Panc1 (cell line): ENCODE data around the gene ABCB4. TPM values are rescaled to one million over a fixed set of nuclear protein-coding genes. Genes with fewer than 3 reads are reported as not detected.

ENCODE experiments used
- ATAC-seq: fragments of 200-7000 bp; cut with Tn5 transposase; 2 replicates; pipeline ENCODE4 v1.9.1; 2020; ENCODE audit warnings: mild to moderate bottlenecking, moderate library complexity
- BruUV-seq: library from RNA; stranded (reverse); fragments of 400-500 nt; replicated peaks from 2 replicates; lab custom pipeline; 2021; lab: Mats Ljungman, UMichigan
- CTCF ChIA-PET: fragments of 300-600 bp; sonication (Branson Sonifier 250); formaldehyde crosslinking; loops from one replicate; lab custom pipeline; 2022; ENCODE audit warnings: antibody characterized with exemption; lab: Charles Lee
- POLR2A ChIA-PET: fragments of 300-600 bp; sonication (Branson Sonifier 250); formaldehyde crosslinking; loops from one replicate; lab custom pipeline; 2022; ENCODE audit warnings: antibody characterized with exemption; lab: Charles Lee
- DNase-seq: peaks from one replicate; pipeline ENCODE4 v3.0.0-alpha.2; 2010; ENCODE audit warnings: low read depth, low spot score
- H3K27ac ChIP-seq: 2 replicates; pipeline ENCODE4 v1.5.1; 2011; ENCODE audit warnings: mild to moderate bottlenecking, low read length, inconsistent platforms
- H3K27me3 ChIP-seq: fragments of 200-500 bp; sonication (Bioruptor generic); 2 replicates; pipeline ENCODE4 v1.6.0; 2014; ENCODE audit warnings: low read length, inconsistent platforms; ENCODE audit not compliant: control insufficient read depth, insufficient read depth
- H3K36me3 ChIP-seq: fragments of 200-500 bp; sonication (Bioruptor generic); 2 replicates; pipeline ENCODE4 v1.5.1; 2014; ENCODE audit warnings: inconsistent platforms, mild to moderate bottlenecking, low read length, moderate library complexity; ENCODE audit not compliant: control insufficient read depth, insufficient read depth
- H3K4me1 ChIP-seq: 2 replicates; pipeline ENCODE4 v1.5.1; 2011; ENCODE audit warnings: inconsistent platforms, mild to moderate bottlenecking, low read length, moderate library complexity; ENCODE audit not compliant: control insufficient read depth, insufficient read depth
- H3K4me3 ChIP-seq, 2 experiments: 2 replicates each; pipeline ENCODE4 v1.5.1; 2011 to 2012; ENCODE audit warnings: low read depth in 2 of 2, low read length in 2 of 2, mild to moderate bottlenecking in 2 of 2, inconsistent platforms in 1 of 2, moderate library complexity in 1 of 2
- H3K9me3 ChIP-seq: fragments of 200-500 bp; sonication (Bioruptor generic); 2 replicates; pipeline ENCODE4 v1.5.1; 2014; ENCODE audit warnings: low read depth, mild to moderate bottlenecking, inconsistent platforms, low read length, moderate library complexity; ENCODE audit not compliant: control insufficient read depth, insufficient read depth
- POLR2AphosphoS5 ChIP-seq: IDR thresholded peaks from 2 replicates; pipeline ENCODE4 v1.6.1; 2012; ENCODE audit warnings: mild to moderate bottlenecking, low read depth, low read length, moderate library complexity
- SIN3A ChIP-seq: IDR thresholded peaks from 2 replicates; pipeline ENCODE4 v1.6.1; 2012; ENCODE audit warnings: low read depth, mild to moderate bottlenecking, low read length, moderate library complexity, borderline replicate concordance; ENCODE audit not compliant: insufficient read depth
- TCF7L2 ChIP-seq: IDR thresholded peaks from 2 replicates; pipeline ENCODE4 v1.6.1; 2011; ENCODE audit warnings: mild to moderate bottlenecking, low read depth, low read length, inconsistent platforms
- in situ Hi-C: cut with HindIII; loops from 2 replicates; pipeline ENCODE4 v1.10.0; 2016; ENCODE audit warnings: low sequenced_read_pairs, low pct_unique_long_range_greater_than_20kb
- intact Hi-C: fragments of 100-400 bp; cut with micrococcal nuclease; formaldehyde crosslinking; loops from one replicate; pipeline ENCODE4 v1.10.0; 2022; ENCODE audit not compliant: unreplicated experiment
- total RNA-seq: library from RNA; stranded (reverse); gene quantifications from one replicate; pipeline ENCODE4 v1.2.1, GENCODE V29; 2021; ENCODE audit not compliant: unreplicated experiment
- TF ChIP-seq, protein P1 (sequence below): fragments of 450-650 bp; IDR thresholded peaks from 2 replicates; pipeline ENCODE4 v1.5.1; 2017; ENCODE audit warnings: mild to moderate bottlenecking
- TF ChIP-seq, protein P2 (sequence below), 2 experiments: IDR thresholded peaks; 2 replicates each; pipeline ENCODE4 v1.6.1; 2011 to 2012; ENCODE audit warnings: low read depth in 2 of 2, control low read depth in 1 of 2, low read length in 1 of 2, mild to moderate bottlenecking in 1 of 2, moderate library complexity in 1 of 2; ENCODE audit not compliant: insufficient read depth in 1 of 2

Gene ABCB4
- total RNA-seq, 1 experiment from 2014 or later: 0.18 TPM

DNA sequence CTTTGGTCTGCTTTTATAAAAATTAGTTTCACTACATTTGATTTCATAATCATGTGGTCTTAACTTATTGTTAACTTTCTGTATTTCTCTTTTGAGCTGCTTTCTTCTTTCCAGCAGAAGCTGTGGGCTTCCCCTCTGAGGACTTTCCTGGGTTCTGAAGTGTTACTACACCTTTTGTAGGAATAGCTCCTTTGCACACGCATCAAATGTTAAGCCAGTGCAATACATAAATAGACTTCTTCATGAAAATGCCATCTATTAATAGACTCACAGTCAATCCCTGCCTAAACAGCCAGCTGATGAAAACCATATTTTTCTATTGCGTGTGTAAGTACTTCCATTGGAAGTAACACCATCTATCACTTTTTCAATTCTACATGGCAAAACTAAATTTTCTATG lies 1.5 kb downstream of the ABCB4 start:
- POLR2A ChIA-PET: no interaction called here
- no peak overlapping the region for H3K4me3 ChIP-seq
- in situ Hi-C loops: no loop called here
- DNase-seq (no peak), ATAC-seq (no peak)
- intact Hi-C loops: no loop called here
- H3K4me1 ChIP-seq: no peaks in the 10 kb centered on the region
- CTCF ChIA-PET: no interaction called here
- no peak overlapping the region for H3K27ac ChIP-seq
- no TSS peak for BruUV-seq
- TF ChIP-seq POLR2AphosphoS5 (no peak), SIN3A (no peak), TCF7L2 (no peak)
- TF ChIP-seq, protein P1, sequence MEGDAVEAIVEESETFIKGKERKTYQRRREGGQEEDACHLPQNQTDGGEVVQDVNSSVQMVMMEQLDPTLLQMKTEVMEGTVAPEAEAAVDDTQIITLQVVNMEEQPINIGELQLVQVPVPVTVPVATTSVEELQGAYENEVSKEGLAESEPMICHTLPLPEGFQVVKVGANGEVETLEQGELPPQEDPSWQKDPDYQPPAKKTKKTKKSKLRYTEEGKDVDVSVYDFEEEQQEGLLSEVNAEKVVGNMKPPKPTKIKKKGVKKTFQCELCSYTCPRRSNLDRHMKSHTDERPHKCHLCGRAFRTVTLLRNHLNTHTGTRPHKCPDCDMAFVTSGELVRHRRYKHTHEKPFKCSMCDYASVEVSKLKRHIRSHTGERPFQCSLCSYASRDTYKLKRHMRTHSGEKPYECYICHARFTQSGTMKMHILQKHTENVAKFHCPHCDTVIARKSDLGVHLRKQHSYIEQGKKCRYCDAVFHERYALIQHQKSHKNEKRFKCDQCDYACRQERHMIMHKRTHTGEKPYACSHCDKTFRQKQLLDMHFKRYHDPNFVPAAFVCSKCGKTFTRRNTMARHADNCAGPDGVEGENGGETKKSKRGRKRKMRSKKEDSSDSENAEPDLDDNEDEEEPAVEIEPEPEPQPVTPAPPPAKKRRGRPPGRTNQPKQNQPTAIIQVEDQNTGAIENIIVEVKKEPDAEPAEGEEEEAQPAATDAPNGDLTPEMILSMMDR: no peak
- TF ChIP-seq, protein P2, sequence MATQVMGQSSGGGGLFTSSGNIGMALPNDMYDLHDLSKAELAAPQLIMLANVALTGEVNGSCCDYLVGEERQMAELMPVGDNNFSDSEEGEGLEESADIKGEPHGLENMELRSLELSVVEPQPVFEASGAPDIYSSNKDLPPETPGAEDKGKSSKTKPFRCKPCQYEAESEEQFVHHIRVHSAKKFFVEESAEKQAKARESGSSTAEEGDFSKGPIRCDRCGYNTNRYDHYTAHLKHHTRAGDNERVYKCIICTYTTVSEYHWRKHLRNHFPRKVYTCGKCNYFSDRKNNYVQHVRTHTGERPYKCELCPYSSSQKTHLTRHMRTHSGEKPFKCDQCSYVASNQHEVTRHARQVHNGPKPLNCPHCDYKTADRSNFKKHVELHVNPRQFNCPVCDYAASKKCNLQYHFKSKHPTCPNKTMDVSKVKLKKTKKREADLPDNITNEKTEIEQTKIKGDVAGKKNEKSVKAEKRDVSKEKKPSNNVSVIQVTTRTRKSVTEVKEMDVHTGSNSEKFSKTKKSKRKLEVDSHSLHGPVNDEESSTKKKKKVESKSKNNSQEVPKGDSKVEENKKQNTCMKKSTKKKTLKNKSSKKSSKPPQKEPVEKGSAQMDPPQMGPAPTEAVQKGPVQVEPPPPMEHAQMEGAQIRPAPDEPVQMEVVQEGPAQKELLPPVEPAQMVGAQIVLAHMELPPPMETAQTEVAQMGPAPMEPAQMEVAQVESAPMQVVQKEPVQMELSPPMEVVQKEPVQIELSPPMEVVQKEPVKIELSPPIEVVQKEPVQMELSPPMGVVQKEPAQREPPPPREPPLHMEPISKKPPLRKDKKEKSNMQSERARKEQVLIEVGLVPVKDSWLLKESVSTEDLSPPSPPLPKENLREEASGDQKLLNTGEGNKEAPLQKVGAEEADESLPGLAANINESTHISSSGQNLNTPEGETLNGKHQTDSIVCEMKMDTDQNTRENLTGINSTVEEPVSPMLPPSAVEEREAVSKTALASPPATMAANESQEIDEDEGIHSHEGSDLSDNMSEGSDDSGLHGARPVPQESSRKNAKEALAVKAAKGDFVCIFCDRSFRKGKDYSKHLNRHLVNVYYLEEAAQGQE (IDR thresholded peaks at IDR 0.05; ENCODE audit: insufficient read depth in 1 of 2, low read depth in 2 of 2, low read length in 1 of 2): no peak
- peaks cover 28% of the 10 kb centered on the region for H3K27me3 ChIP-seq
- no peaks in the 10 kb centered on the region for H3K36me3 ChIP-seq
- no peaks in the 10 kb centered on the region for H3K9me3 ChIP-seq

DNA sequence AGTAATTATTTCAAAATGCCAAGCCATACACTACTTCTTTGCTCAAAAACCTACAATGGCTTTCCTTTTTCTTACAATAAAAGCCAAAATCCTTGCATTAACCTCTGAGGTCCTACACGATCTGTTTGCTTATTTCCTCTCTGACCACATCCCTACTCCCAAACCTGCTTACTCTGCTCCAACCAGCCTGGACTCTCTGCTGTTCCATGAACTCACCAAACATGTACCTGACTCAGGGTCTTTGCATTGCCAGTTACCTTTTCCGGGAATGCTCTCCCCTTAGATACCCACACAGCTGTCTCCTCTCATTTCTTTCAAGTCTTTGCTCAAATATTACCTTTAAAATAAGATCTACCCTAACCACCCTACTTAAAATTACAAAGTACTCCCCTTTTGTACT lies 2.3 kb downstream of the ABCB4 start:
- no TSS peak for BruUV-seq
- in situ Hi-C loops (no loop called here), intact Hi-C loops (no loop called here)
- ChIA-PET CTCF (no interaction called here), POLR2A (no interaction called here)
- peaks cover 28% of the 10 kb centered on the region for H3K27me3 ChIP-seq
- no peak overlapping the region for H3K27ac ChIP-seq
- no peaks in the 10 kb centered on the region for H3K4me1 ChIP-seq
- no peaks in the 10 kb centered on the region for H3K36me3 ChIP-seq
- H3K9me3 ChIP-seq: no peaks in the 10 kb centered on the region
- peak; percentile 58; the same call in 1 of the 2 replicates for ATAC-seq
- no peak for DNase-seq
- no peak overlapping the region for H3K4me3 ChIP-seq
- no peak for TF ChIP-seq POLR2AphosphoS5
- TF ChIP-seq SIN3A: no peak
- TF ChIP-seq, protein P1: no peak

DNA sequence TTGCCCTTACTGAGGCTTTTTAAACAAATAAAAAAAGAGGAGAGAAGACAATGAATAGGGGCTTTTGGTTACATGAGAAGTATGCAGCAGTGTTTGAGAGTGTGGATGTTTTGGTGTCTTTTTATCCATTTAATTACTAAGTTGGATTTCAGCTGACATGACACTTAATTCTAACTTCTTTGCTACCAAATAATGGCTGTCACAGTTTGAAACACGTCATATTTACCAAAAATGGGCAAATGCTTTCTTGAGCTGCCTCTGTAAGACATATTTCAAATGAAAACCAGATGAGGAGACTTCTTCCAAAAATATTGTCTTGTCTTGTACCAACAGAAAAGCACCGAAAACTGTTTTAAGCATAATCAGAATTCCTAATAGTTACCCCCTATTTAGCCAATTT lies 4.0 kb downstream of the ABCB4 start:
- intact Hi-C loops: no loop called here
- in situ Hi-C loops: no loop called here
- ATAC-seq (no peak), DNase-seq (no peak)
- Histone ChIP-seq H3K36me3 (no peaks in the 10 kb centered on the region), H3K4me3 (no peak overlapping the region), H3K9me3 (no peaks in the 10 kb centered on the region), H3K27me3 (peaks cover 16% of the 10 kb centered on the region), H3K4me1 (no peaks in the 10 kb centered on the region), H3K27ac (no peak overlapping the region)
- TF ChIP-seq, protein P2 (IDR thresholded peaks at IDR 0.05; ENCODE audit: insufficient read depth in 1 of 2, low read depth in 2 of 2, low read length in 1 of 2): no peak
- TF ChIP-seq, protein P1: no peak
- TF ChIP-seq POLR2AphosphoS5: no peak
- TF ChIP-seq TCF7L2: no peak
- TF ChIP-seq SIN3A: no peak
- ChIA-PET CTCF (no interaction called here), POLR2A (no interaction called here)
- BruUV-seq: no TSS peak
